A549 (cell line): ENCODE results near the gene GBP4. TPM values are rescaled to one million over a fixed set of nuclear protein-coding genes. Genes with fewer than 3 reads are reported as not detected.

Experiments used
- ATAC-seq, 2 experiments: fragments of 200-7000 bp in 1 of 2; fragments of >200 bp in 1 of 2; cut with Nextera tagmentation in 1 of 2; cut with Tn5 transposase in 1 of 2; 3 replicates each; pipeline versions ENCODE4 v1.8.0 to v1.9.1; 2018 to 2020; ENCODE audit warnings: mild to moderate bottlenecking in 1 of 2, moderate library complexity in 1 of 2
- CTCF ChIA-PET: fragments of 300-600 bp; sonication (Branson Sonifier 250); formaldehyde crosslinking; extraction: SDS; loops from one replicate; lab custom pipeline; 2021; ENCODE audit warnings: antibody characterized with exemption, inconsistent platforms; lab: Yijun Ruan, JAX
- POLR2A ChIA-PET: fragments of 350-600 bp; formaldehyde crosslinking; extraction: SDS; loops from one replicate; lab custom pipeline; 2021; ENCODE audit warnings: antibody characterized with exemption, inconsistent platforms; lab: Yijun Ruan, JAX
- DNase-seq, 2 experiments: peaks; one replicate each; pipeline versions ENCODE4 v3.0.0 to v3.0.0-alpha.2; 2011 to 2016; ENCODE audit warnings: low read depth in 1 of 2, low spot score in 1 of 2
- FAIRE-seq: peaks from 2 replicates; lab custom pipeline; 2011; peaks lifted over from hg19 to GRCh38; lab: Jason Lieb, UNC
- H3K27ac ChIP-seq, 2 experiments: fragments of >200 bp; sonication (Bioruptor Twin); formaldehyde crosslinking; 3 replicates each; pipeline ENCODE4 v1.5.1; 2016 to 2017
- H3K4me1 ChIP-seq: fragments of >200 bp; sonication (Bioruptor Twin); formaldehyde crosslinking; 3 replicates; pipeline ENCODE4 v1.6.1; 2016
- H3K4me2 ChIP-seq: fragments of >200 bp; sonication (Bioruptor Twin); formaldehyde crosslinking; 3 replicates; pipeline ENCODE4 v1.6.1; 2016
- H3K4me3 ChIP-seq: fragments of >200 bp; sonication (Bioruptor Twin); formaldehyde crosslinking; 3 replicates; pipeline ENCODE4 v1.5.1; 2016
- H3K9me3 ChIP-seq: fragments of >200 bp; sonication (Bioruptor Twin); formaldehyde crosslinking; 3 replicates; pipeline ENCODE4 v1.6.1; 2016
- CBX2 ChIP-seq: fragments of 200-600 bp; sonication (generic); IDR thresholded peaks from 2 replicates; pipeline ENCODE4 v1.6.1; 2016; ENCODE audit warnings: low read depth, mild to moderate bottlenecking, borderline replicate concordance
- CBX8 ChIP-seq: fragments of 200-600 bp; sonication (generic); IDR thresholded peaks from 2 replicates; pipeline ENCODE4 v1.6.1; 2016
- CHD2 ChIP-seq: fragments of 150-350 bp; IDR thresholded peaks from 2 replicates; pipeline ENCODE4 v1.6.1; 2014; ENCODE audit warnings: low read length; ENCODE audit not compliant: partially characterized antibody
- EHMT2 ChIP-seq: fragments of 200-600 bp; sonication (generic); IDR thresholded peaks from 2 replicates; pipeline ENCODE4 v1.6.1; 2016; ENCODE audit warnings: antibody characterized with exemption, low read depth, mild to moderate bottlenecking, moderate library complexity
- EP300 ChIP-seq, 2 experiments: fragments of >200 bp; sonication (Bioruptor Twin); formaldehyde crosslinking; IDR thresholded peaks; 2 replicates in 1 of 2; 3 replicates in 1 of 2; pipeline ENCODE4 v1.6.1; 2016 to 2017
- ESRRA ChIP-seq: fragments of 150-350 bp; IDR thresholded peaks from 2 replicates; pipeline ENCODE4 v1.6.1; 2014; ENCODE audit warnings: mild to moderate bottlenecking, low read length, borderline replicate concordance
- FOXS1 ChIP-seq: fragments of 250-450 bp; sonication (Bioruptor Pico); IDR thresholded peaks from 2 replicates; pipeline ENCODE4 v1.5.0; 2020; ENCODE audit warnings: mild to moderate bottlenecking, moderate library complexity
- GATA3 ChIP-seq: IDR thresholded peaks from 2 replicates; pipeline ENCODE4 v1.6.1; 2012; ENCODE audit warnings: borderline replicate concordance
- HOXB5 ChIP-seq: fragments of 250-450 bp; sonication (Bioruptor Pico); IDR thresholded peaks from 2 replicates; pipeline ENCODE4 v1.5.0; 2020; ENCODE audit warnings: mild to moderate bottlenecking, moderate library complexity
- JUN ChIP-seq, 2 experiments: fragments of >200 bp; sonication (Bioruptor Twin); formaldehyde crosslinking; IDR thresholded peaks; 2 replicates in 1 of 2; 3 replicates in 1 of 2; pipeline ENCODE4 v1.6.1; 2016 to 2017
- JUNB ChIP-seq: fragments of >200 bp; sonication (Bioruptor Twin); formaldehyde crosslinking; IDR thresholded peaks from 2 replicates; pipeline ENCODE4 v1.6.1; 2016
- KDM1A ChIP-seq: fragments of 200-600 bp; sonication (generic); IDR thresholded peaks from 2 replicates; pipeline ENCODE4 v1.6.1; 2016; ENCODE audit warnings: low read depth, mild to moderate bottlenecking
- NR3C1 ChIP-seq: fragments of >200 bp; sonication (Bioruptor Twin); formaldehyde crosslinking; IDR thresholded peaks from 3 replicates; pipeline ENCODE4 v1.6.1; 2017
- PBX3 ChIP-seq: IDR thresholded peaks from 2 replicates; pipeline ENCODE4 v1.6.1; 2012
- POLR2A ChIP-seq: IDR thresholded peaks from 2 replicates; pipeline ENCODE4 v1.6.1; 2012; ENCODE audit warnings: mild to moderate bottlenecking, low read length
- RAD21 ChIP-seq, 2 experiments: fragments of >200 bp in 1 of 2; sonication (Bioruptor Twin) in 1 of 2; formaldehyde crosslinking in 1 of 2; IDR thresholded peaks in 1 of 2; conservative IDR thresholded peaks in 1 of 2; 2 replicates in 1 of 2; 3 replicates in 1 of 2; pipeline ENCODE4 v1.6.1; 2012 to 2018; ENCODE audit warnings: inconsistent platforms in 1 of 2
- RARB ChIP-seq: fragments of 250-450 bp; sonication (Bioruptor Pico); IDR thresholded peaks from 2 replicates; pipeline ENCODE4 v1.8.0; 2021; ENCODE audit warnings: mild to moderate bottlenecking, moderate library complexity
- RNF2 ChIP-seq: fragments of 200-600 bp; sonication (generic); IDR thresholded peaks from 2 replicates; pipeline ENCODE4 v1.6.1; 2016; ENCODE audit warnings: low read depth, mild to moderate bottlenecking, antibody characterized with exemption, moderate library complexity, borderline replicate concordance
- TFCP2L1 ChIP-seq: fragments of 250-450 bp; sonication (Bioruptor Pico); IDR thresholded peaks from 2 replicates; pipeline ENCODE4 v1.5.0; 2021; ENCODE audit warnings: mild to moderate bottlenecking
- ZFP36 ChIP-seq: fragments of 450-650 bp; IDR thresholded peaks from 2 replicates; pipeline ENCODE4 v1.6.1; 2014; ENCODE audit warnings: borderline replicate concordance; ENCODE audit not compliant: partially characterized antibody
- WGBS: methylation state at CpG from one replicate; pipeline ENCODE4 v1.1.6; 2017; ENCODE audit errors: missing lambda C conversion rate; 5-methylcytosine and 5-hydroxymethylcytosine counted together
- polyA plus RNA-seq, 4 experiments: library from polyadenylated mRNA; depleted of rRNA in 3 of 4; stranded (reverse); fragments of >200 nt; fragmentation: RNase III in 1 of 4; extraction: RNeasy Plus Mini Kit Qiagen cat#74134 plus additional on column Dnase treatment in 1 of 4; gene quantifications; 2 replicates in 3 of 4; 3 replicates in 1 of 4; pipeline ENCODE4 v1.2.3, GENCODE V29; 2011 to 2017
- TF ChIP-seq, protein P1 (sequence below): fragments of >200 bp; sonication (Bioruptor Twin); formaldehyde crosslinking; IDR thresholded peaks from 3 replicates; pipeline ENCODE4 v1.5.1; 2016

GBP4 gene
- polyA plus RNA-seq, 2 of the 4 experiments (the other 2 are of a cell fraction), result not detected

DNA sequence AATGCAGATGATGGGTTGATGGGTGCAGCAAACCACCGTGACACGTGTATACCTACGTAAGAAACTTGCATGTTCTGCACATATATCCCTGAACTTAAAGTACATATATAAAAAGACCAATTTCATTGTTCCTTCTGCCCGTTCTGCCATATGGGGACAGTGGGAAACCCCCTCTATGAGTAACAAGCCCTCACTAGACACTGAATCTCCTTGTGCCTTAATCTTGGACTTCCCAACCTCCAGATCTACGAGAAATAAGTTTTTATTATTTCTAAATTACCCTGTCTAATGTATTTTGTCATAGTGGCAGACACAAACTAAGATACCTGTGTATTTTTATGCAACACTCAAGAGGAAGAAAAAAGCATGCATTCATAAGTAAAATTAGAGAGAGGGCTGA lies 32.9 kb downstream of the GBP4 start:
- Histone ChIP-seq H3K27ac (no peak overlapping the region), H3K4me3 (no peak overlapping the region), H3K4me2 (no peak overlapping the region), H3K9me3 (no peaks in the 10 kb centered on the region), H3K4me1 (no peaks in the 10 kb centered on the region)
- POLR2A ChIA-PET, result no interaction called here
- CTCF ChIA-PET, result no interaction called here
- FAIRE-seq (no peak), DNase-seq (no peak), ATAC-seq (no peak)
- WGBS, result 50% methylated on average over 5 of the region's 5 CpGs
- TF ChIP-seq GATA3, result no peak
- no peak for TF ChIP-seq RNF2
- no peak for TF ChIP-seq ZFP36

DNA sequence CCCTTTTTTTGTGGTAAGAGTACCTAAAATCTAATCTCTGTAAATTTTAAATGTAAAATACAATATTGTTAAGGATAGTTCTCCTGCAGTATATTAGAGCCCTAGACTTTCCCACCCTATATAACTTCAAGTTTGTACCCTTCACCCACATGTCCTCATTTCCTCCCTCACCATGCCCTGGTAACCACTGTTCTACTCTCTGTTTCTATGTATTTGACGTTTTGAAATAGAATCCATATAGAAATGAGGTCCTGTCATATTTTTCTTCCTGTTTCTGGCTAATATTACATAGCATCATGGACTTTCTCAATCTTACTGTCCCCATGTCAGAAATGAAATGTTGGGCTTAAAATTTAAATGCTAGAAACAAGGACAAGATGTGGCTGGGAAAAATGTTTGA lies 47.7 kb downstream of the GBP4 start:
- Histone ChIP-seq H3K4me2 (no peak overlapping the region), H3K4me1 (no peaks in the 10 kb centered on the region), H3K4me3 (no peak overlapping the region), H3K27ac (no peak overlapping the region), H3K9me3 (no peaks in the 10 kb centered on the region)
- ChIA-PET CTCF (no interaction called here), POLR2A (no interaction called here)
- TF ChIP-seq, protein P1, sequence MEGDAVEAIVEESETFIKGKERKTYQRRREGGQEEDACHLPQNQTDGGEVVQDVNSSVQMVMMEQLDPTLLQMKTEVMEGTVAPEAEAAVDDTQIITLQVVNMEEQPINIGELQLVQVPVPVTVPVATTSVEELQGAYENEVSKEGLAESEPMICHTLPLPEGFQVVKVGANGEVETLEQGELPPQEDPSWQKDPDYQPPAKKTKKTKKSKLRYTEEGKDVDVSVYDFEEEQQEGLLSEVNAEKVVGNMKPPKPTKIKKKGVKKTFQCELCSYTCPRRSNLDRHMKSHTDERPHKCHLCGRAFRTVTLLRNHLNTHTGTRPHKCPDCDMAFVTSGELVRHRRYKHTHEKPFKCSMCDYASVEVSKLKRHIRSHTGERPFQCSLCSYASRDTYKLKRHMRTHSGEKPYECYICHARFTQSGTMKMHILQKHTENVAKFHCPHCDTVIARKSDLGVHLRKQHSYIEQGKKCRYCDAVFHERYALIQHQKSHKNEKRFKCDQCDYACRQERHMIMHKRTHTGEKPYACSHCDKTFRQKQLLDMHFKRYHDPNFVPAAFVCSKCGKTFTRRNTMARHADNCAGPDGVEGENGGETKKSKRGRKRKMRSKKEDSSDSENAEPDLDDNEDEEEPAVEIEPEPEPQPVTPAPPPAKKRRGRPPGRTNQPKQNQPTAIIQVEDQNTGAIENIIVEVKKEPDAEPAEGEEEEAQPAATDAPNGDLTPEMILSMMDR, result no peak
- TF ChIP-seq CHD2 (no peak), RARB (CRISPR knock-in tag) (no peak), EP300 (IDR thresholded peaks at IDR 0.05) (no peak), TFCP2L1 (CRISPR knock-in tag) (no peak), PBX3 (no peak), RAD21 (conservative IDR thresholded peaks at IDR 0.05 in 1 of 2, IDR thresholded peaks at IDR 0.05 in 1 of 2) (no peak), EHMT2 (no peak), HOXB5 (CRISPR knock-in tag) (no peak), CBX2 (no peak), JUN (IDR thresholded peaks at IDR 0.05) (no peak), KDM1A (no peak), JUNB (no peak), POLR2A (no peak), CBX8 (no peak)
- no peak for ATAC-seq
- DNase-seq, result no peak
- no peak for FAIRE-seq
- WGBS, result 11% methylated on average over 1 of the region's 1 CpG

- no peaks in the 10 kb centered on the region for H3K9me3 ChIP-seq
- H3K4me1 ChIP-seq, result no peaks in the 10 kb centered on the region
- no peak for TF ChIP-seq HOXB5 (CRISPR knock-in tag)
- no peak for TF ChIP-seq NR3C1
- TF ChIP-seq ESRRA, result no peak
- TF ChIP-seq FOXS1, result no peak
- TF ChIP-seq, all 56 proteins: peak for 0
- no peak overlapping the region for H3K4me3 ChIP-seq
- 38% methylated on average over 3 of the region's 3 CpGs for WGBS
- ChIA-PET POLR2A (interaction anchor here (0.6 kb wide), 1 partner anchor 211 kb away, joined by 3 read pairs; no protein-coding TSS in a partner anchor), CTCF (interaction anchor here (1.3 kb wide), 1 partner anchor 16 kb away, joined by 4 read pairs; no protein-coding TSS in a partner anchor)
- ATAC-seq (no peak), DNase-seq (no peak), FAIRE-seq (no peak)
- no peak overlapping the region for H3K27ac ChIP-seq
- no peak overlapping the region for H3K4me2 ChIP-seq
Measured at GRCh38 chr1:89149976-89150375, 48.8 kb downstream of the GBP4 start.
